ENCODE results near the gene CPTP.

Gene CPTP

GRCh38 chr1:1320666-1321448 is 3.7 kb upstream of the CPTP start:
- no peak for DNase-seq

DNA sequence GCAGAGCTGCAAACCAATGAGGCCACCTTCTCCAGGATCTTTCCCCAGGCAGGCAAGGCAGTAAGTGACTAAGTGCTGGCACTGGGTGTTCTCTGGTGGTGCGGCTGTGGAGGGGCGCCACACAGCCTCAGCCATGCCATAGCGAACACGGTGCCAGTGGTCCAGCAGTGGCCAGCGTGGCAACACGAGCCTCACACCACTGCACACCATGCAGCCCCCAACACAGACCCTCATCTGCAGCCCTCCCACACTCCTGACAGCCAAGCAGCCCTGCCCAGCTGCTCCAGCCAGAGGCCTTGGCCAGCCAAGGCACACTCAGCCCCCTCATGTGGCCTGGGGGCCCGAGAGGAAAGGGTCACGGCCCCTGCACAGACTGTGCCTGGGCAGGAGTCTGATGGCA is 3.1 kb upstream of the CPTP start:
- no peak for DNase-seq

GRCh38 chr1:1322418-1322817 is 2.2 kb upstream of the CPTP start:
- no peak for DNase-seq

- DNase-seq: no peak
Observed at GRCh38 chr1:1322952-1323351, 1.6 kb upstream of the CPTP start.

- DNase-seq: no peak
Observed at GRCh38 chr1:1324084-1324523, 498 bp upstream of the CPTP start.

- no peak for DNase-seq
Observed at GRCh38 chr1:1325288-1326074, 879 bp downstream of the CPTP start.

- DNase-seq: no peak
Observed at GRCh38 chr1:1326075-1326605, 1.5 kb downstream of the CPTP start.

DNA sequence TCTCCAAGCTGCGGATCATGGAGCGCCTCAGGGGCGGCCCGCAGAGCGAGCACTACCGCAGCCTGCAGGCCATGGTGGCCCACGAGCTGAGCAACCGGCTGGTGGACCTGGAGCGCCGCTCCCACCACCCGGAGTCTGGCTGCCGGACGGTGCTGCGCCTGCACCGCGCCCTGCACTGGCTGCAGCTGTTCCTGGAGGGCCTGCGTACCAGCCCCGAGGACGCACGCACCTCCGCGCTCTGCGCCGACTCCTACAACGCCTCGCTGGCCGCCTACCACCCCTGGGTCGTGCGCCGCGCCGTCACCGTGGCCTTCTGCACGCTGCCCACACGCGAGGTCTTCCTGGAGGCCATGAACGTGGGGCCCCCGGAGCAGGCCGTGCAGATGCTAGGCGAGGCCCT is 2.7 kb downstream of the CPTP start:
- DNase-seq: no peak

GRCh38 chr1:1328254-1328653 is 3.7 kb downstream of the CPTP start:
- no peak for DNase-seq

DNA sequence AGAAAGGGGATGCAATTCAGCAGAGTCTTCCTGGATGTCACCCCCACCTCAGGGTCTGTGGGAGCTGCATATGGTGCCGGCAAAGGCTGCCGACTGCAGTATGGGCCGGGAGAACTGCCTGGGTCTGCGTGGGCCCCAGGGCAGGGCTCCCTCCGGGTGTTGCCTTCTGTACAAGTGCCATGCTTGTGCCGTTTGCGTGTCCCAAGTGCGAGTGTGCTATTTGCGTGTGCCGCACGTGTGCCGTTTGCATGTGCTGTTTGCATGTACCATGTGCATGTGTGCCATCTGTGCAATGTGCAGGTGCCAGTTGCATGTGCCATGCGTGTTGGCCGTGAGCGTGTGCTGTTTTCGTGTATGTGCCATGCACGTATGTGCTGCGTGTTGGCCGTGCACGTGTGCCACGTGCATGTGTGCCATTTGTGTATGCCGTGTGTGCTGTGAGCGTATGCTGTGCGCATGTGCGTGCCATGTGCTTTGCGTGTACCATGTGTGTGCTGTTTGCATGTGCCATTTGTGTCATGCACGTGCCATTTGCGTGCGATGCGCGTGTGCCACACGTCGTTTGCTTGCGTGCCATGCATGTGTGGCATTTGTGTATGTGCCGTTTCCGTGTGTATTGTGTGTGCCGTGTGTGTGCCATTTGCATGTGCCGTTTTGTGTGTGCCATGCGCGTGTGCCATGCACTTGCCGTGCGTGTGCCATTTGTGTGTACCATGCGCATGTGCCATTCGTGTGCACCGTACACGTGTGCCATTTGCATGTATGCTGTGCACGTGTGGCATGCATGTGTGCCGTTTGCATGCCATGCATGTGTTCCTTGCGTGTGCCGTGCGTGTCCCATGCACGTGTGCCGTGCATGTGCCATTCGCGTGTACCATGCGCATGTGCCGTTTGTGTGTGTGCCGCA is 5.0 kb downstream of the CPTP start:
- no peak for DNase-seq

DNA sequence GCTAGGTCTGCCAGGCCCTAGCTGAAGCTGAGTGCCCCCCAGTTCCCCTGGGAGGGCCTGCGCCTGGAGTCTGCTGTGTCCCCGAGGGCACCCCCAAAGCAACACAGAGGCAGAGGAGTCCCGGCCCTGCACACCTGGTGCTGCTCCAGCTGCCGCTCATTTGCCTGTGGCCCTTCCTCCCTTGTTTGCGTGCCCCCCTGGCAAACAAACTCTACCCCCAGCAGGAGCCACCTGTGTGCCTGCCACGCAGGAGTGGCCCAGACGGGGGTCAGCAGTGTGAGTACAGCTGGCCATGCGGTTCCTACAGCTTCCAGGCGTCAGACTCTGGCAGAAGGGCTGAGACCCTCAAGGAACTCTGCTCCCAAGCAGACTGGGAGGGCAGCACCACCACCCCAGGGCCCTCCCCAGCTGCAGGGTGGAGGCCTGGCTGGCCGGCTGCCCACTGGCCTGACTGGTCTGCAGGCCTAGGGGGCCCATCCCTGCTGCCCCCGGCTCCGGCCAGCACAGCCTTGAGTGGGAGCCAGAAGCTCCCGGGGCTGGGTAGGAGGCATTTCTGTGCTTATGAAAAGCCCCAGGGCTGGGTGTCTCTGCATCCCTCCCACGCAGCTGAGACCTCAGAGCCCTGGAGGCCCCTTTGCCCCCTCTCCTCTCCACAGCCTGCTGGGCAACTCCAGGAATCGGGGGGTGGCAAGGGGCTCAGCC is 5.9 kb downstream of the CPTP start:
- DNase-seq: no peak

GRCh38 chr1:1331068-1331965 is 6.7 kb downstream of the CPTP start, which contains the start of gene TAS1R3:
TSS of gene TAS1R3 (plus strand) at chr1:1331280. CDS start at chr1:1331346, 66 bp downstream.
- no peak for DNase-seq

DNA sequence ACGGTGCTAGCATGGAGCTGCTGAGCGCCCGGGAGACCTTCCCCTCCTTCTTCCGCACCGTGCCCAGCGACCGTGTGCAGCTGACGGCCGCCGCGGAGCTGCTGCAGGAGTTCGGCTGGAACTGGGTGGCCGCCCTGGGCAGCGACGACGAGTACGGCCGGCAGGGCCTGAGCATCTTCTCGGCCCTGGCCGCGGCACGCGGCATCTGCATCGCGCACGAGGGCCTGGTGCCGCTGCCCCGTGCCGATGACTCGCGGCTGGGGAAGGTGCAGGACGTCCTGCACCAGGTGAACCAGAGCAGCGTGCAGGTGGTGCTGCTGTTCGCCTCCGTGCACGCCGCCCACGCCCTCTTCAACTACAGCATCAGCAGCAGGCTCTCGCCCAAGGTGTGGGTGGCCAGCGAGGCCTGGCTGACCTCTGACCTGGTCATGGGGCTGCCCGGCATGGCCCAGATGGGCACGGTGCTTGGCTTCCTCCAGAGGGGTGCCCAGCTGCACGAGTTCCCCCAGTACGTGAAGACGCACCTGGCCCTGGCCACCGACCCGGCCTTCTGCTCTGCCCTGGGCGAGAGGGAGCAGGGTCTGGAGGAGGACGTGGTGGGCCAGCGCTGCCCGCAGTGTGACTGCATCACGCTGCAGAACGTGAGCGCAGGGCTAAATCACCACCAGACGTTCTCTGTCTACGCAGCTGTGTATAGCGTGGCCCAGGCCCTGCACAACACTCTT is 7.6 kb downstream of the CPTP start:
- no peak for DNase-seq

DNA sequence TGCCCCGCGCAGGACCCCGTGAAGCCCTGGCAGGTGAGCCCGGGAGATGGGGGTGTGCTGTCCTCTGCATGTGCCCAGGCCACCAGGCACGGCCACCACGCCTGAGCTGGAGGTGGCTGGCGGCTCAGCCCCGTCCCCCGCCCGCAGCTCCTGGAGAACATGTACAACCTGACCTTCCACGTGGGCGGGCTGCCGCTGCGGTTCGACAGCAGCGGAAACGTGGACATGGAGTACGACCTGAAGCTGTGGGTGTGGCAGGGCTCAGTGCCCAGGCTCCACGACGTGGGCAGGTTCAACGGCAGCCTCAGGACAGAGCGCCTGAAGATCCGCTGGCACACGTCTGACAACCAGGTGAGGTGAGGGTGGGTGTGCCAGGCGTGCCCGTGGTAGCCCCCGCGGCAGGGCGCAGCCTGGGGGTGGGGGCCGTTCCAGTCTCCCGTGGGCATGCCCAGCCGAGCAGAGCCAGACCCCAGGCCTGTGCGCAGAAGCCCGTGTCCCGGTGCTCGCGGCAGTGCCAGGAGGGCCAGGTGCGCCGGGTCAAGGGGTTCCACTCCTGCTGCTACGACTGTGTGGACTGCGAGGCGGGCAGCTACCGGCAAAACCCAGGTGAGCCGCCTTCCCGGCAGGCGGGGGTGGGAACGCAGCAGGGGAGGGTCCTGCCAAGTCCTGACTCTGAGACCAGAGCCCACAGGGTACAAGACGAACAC is 8.3 kb downstream of the CPTP start:
- DNase-seq: no peak

DNA sequence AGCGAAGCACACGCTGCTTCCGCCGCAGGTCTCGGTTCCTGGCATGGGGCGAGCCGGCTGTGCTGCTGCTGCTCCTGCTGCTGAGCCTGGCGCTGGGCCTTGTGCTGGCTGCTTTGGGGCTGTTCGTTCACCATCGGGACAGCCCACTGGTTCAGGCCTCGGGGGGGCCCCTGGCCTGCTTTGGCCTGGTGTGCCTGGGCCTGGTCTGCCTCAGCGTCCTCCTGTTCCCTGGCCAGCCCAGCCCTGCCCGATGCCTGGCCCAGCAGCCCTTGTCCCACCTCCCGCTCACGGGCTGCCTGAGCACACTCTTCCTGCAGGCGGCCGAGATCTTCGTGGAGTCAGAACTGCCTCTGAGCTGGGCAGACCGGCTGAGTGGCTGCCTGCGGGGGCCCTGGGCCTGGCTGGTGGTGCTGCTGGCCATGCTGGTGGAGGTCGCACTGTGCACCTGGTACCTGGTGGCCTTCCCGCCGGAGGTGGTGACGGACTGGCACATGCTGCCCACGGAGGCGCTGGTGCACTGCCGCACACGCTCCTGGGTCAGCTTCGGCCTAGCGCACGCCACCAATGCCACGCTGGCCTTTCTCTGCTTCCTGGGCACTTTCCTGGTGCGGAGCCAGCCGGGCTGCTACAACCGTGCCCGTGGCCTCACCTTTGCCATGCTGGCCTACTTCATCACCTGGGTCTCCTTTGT is 9.1 kb downstream of the CPTP start:
- no peak for DNase-seq

GRCh38 chr1:1334835-1335234 is 10.2 kb downstream of the CPTP start:
- no peak for DNase-seq

- no peak for DNase-seq
Observed at GRCh38 chr1:1335283-1335682, 10.7 kb downstream of the CPTP start.

GRCh38 chr1:1335792-1336248 is 11.2 kb downstream of the CPTP start:
- DNase-seq: no peak

DNA sequence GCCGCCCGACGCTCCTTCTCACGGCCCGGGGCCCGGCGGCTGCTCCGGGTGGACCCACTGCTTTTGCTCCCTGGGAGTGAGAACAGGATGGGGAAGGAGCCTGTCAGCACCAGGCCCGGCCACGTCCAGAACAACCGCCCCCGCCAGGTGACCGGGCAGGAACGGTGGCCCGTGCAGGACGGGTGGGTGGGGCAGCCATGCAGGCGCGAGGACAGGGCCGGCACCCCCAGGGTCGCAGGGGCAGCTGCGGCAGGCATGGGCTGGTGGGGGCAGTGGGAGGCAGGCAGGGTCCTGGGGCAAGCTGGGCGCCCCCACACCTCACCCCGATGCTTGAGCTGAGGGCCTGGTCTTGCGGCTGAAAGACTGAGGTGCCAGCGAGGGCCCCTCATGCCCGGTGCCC is 11.8 kb downstream of the CPTP start:
- DNase-seq: no peak

All from midbrain (tissue), 1 donor.